ENCODE results near the gene ZC3H18.

GRCh38 chr16:88554711-88555264 is 15.4 kb upstream of the ZC3H18 start:
- TF ChIP-seq TAF1 (IDR thresholded peaks at IDR 0.05; ENCODE audit: borderline replicate concordance, low read depth, low read length) (no peak), POLR2A (IDR thresholded peaks at IDR 0.05; ENCODE audit: low read depth, low read length) (no peak), POLR2AphosphoS5 (IDR thresholded peaks at IDR 0.05; ENCODE audit: low read depth, low read length) (no peak)

Data from GM12892 (cell line).